COR-L47 (cell line): ENCODE results near the gene CLN5.
"Not testable (repeated sequence)": the region's sequence is repeated elsewhere in the genome, so short reads cannot be mapped to it uniquely, and the experiment has no call there.

Experiments used
- DNase-seq: peaks from one replicate; lab custom pipeline; 2025; lab: John Stamatoyannopoulos, UW

Gene CLN5

DNA sequence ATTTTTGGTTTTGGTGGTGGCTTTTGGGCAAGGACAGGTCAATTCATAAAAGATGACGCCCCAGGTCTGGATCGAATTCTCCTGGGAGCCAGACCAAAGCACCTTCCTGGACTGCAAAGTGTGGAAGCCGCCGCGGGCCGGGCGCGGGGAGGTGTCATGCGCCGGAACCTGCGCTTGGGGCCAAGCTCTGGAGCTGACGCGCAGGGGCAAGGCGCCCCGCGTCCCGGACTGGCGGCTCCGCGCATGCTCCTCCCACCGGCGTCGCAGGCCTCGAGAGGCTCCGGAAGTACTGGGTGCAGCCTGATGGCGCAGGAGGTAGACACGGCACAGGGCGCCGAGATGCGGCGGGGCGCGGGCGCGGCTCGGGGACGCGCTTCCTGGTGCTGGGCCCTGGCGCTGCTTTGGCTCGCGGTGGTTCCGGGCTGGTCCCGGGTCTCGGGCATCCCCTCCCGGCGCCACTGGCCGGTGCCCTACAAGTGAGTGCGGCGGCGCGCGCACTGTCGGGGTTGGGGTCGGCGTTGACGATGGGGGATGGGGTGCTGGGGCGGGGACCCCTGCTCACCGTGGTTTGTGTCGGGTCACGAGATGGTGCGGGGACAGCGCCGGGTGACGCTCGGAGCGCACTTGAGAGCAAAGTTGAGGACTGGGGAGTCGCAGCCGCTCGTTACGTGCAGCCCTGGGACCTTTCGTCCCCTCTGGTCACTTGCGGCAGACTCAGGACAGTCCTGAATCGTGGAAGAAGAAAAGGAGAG, at the start of gene CLN5:
Gene CLN5 (plus strand): TSS at position 286 of the 752 bp plus-strand sequence. CDS start 18 bp downstream, at position 304.
- peak; percentile 88 for DNase-seq

DNA sequence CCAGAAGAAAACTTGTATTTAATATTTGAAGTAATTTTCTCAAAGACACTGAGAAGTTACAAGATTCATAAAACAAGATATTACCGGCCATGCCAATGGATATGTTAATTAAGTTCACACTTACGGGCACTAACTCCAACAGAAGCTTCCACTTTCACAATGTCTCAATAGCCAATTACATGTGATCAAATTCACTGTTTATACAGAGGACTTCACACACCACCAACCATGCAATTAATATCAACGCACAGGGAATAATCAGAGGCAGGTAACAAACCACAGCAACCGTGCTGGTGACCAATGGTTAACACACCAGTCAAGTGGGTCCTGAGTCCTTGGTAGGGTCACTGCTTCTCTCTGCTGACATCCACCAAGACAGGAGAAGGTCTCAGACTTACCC, 49.5 kb upstream of the CLN5 start:
- no peak for DNase-seq

- no peak for DNase-seq
These were observed 48.2 kb upstream of the CLN5 start for GRCh38 chr13:76943646-76944045.

- no peak for DNase-seq
These were observed 47.4 kb upstream of the CLN5 start for GRCh38 chr13:76944456-76944855.

DNA sequence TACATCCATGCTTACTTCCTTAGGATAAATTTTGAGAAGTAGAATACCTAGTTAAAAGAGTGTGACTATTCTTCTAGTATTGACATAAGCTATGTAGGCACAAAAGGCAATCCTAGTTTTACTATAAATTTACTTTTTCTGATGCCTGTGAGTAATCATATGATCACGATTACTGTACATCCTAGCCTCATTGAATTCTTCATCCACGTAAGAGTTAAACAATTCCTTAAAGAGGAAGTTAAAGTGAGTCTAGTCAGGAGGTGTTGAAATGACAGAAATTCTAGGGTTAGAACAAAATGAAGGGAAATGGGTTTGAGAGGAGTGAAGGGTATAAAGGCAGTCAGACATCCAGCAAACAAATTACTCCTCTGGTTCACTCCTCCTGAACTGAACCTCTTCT, 43.7 kb upstream of the CLN5 start, which contains the start of gene ACOD1:
Gene ACOD1 (plus strand): TSS at position 363 of the 400 bp plus-strand sequence. CDS start 48 bp downstream, outside the sequence.
- no peak for DNase-seq

DNA sequence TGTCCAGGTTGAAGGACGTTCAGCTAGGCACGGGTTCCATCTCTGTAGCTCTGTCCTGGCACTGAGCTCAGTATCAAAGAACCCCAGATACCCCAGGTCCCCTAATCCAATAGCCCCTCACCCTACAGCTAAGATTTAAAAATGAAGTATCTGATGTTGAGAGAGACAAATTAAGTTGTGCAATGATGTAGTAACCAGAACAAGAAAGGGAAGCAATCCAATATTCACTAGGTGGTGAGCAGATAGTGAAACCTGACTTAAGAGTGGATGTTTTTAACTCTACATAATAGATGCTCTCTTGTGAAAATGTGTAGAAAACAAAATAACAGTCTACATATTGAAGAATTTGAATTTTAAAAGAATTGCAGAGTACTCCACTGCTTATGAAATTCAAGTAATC, 41.8 kb upstream of the CLN5 start:
- no peak for DNase-seq

DNA sequence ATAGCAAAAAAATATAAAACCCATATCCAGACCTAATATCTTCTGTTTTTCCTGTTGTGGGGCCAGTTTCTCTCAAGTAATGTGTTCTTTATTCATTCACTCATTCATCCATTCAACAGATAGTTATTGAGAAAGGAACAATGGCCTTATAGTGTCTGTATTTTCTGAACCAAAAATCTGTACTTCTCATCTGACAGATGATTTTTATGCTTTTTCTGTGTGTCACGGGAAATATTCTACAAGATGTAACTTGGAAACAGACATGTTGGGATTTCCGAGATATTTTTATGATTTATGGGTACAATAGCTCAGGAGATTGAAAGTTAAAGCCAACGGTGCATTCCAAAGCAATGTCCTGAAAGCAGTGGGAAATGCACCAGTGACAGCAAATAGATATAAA, 37.9 kb upstream of the CLN5 start:
- DNase-seq = no peak

DNA sequence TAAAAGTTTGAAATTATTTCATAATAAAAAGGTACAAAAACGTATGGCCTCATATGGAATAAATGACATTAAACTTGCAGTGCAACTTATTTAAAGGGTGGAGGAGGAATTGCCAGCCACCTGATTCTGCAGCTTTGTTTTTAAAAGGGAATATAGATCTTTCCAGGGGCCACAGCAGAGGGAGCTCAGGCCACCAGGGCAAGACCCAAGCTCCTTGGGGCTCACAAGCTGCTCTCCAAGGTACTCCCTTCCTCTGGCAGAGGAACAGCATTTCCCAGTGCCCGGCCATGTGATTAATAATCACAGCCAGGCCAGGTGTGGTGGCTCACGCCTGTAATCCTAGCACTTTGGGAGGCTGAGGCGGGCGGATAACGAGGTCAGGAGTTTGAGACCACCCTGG, 37.3 kb upstream of the CLN5 start:
- DNase-seq = no peak

GRCh38 chr13:76955193-76955592, 36.7 kb upstream of the CLN5 start:
- DNase-seq = no peak

DNA sequence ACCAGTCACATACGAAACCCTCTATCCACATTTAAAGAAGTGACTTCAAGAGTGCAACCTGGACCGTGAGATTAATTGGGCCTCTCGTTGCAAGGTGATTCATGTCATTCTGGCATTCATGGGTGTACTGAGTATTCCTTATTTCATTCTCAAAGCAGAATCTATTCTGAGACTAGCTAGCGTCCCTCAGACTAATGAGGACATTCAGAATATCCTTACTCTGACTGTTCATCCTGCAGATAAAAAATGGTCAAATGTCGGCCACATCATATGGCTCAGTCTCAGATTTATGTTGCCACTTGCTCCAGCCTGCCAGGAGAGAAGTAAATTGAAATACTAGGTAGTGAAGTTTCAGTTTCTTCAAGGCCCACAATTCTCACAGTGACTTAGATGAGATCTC, 36.2 kb upstream of the CLN5 start:
- no peak for DNase-seq

DNA sequence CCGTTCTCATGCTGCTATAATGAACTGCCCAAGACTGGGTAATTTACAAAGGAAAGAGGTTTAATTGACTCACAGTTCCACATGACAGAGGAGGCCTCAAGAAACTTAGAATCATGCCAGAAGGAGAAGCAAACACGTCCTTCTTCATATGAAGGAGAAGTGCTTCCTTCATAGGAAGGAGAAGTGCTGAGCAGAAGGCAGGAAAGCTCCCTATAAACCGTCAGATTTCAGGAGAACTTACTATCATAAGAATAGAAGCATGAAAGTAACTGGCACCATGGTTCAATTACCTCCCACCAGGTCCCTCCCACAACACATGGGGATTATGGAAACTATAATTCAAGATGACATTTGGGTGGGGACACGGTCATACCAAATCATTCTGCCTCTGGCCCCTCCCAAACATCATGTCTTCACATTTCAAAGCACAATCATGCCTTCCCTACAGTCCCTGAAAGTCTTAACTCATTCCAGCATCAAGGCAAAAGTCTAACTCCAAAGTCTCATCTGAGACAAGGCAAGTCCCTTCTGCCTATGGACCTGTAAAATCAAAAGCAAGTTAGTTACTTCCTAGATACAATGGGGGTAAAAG, 32.9 kb upstream of the CLN5 start:
- no peak for DNase-seq

GRCh38 chr13:76959734-76960133, 32.1 kb upstream of the CLN5 start:
- not testable (repeated sequence) for DNase-seq

GRCh38 chr13:76965759-76966421, 26.0 kb upstream of the CLN5 start:
- no peak for DNase-seq

DNA sequence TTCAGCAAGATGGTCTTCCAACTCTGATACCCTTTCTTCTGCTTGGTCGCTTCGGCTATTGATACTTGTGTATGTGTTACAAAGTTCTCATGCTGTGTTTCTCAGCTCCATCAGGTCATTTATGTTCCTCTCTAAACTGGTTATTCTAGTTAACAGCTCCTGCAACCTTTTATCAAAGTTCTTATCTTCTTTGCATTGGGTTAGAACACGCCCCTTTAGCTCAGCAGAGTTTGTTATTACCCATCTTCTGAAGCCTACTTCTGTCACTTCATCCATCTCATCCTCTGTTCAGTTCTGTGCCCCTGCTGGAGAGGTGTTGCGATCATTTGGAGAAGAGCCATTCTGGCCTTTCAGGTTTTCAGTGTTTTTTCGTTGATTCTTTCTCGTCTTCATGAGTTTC, 24.9 kb upstream of the CLN5 start:
- no peak for DNase-seq

GRCh38 chr13:76968041-76968440, 23.8 kb upstream of the CLN5 start:
- no peak for DNase-seq

DNA sequence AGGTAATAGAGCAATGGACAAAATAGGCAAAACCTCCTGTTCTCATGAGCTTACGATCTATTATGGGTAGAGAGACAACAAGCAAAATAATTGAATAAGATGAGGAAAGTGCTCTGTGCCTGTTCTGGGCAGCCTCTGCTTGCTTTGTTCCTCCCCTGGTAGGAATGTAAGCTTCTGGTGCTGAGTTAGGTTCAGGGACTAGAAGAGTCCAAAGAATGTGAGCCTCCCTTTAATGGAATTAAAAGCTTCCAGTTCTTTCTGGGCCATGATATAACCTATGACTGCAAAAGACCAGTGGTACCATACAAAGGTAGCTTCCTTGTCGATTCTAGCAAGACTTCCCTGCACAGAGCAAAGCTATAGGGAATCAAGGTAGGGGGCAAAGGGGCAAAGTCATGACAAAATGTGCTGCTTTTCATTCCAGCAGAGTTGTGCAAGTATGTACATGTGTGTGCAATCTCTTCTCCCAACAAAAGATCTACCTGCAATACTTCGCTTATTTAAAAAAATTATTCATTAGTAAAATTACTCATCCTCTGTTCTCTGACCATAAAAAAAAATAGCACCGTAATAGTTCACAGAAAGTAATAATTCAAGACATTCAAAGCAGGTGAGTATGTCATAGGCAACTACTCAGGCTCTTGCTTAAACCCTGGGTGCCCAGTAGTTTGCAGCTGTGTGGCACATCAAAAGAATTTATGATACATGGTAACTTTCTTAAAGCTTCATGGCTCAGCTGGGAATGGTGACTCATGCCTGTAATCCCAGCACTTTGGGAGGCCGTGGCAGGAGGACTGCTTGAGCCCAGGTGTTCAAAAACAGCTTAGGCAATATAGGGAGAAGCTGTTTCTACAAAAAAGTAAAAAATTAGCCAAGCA, 22.2 kb upstream of the CLN5 start:
- DNase-seq = no peak

GRCh38 chr13:76971215-76971614, 20.7 kb upstream of the CLN5 start:
- no peak for DNase-seq

DNA sequence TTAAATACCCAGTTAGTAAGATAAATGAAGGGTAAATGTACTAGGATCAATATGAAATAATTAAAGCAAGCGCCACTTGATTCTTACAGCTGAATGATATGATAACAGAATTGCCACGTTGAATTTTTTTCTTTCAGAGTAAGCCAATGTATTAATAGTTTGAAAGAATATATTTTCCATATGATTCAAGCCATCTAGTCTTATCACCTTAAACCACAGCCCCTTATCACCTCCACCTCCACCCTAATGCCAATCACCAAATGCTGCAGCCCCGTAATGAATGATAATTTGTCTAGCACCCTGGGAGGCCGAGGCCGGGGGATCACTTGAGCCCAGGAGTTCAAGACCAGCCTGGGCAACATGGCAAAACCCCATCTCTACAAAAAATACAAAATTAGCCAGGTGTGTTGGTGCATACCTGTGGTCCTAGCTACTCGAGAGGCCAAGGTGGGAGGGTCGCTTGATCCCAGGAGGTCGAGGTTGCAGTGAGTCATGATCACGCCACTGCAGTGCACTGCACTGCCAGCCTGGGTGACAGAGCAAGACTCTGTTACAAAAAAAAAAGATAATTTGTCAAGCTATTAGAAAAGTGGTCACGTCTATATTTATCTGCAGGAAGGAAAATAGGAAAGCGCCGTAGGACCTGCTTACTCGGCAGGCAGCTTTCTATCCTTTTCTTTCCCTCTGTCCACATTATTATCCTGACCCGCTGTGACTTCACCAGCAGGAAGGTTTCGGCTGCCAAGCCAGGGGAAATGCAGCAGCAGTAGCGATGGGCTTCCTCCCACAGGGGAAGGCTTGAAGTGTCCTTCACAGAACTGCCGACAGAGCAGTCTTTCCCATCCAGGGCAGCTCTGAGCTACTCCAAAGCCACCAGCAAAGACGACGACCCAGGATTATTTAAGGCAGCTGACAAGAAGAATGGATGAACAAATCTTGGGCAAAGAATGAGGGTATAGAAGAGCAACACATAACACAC, 19.7 kb upstream of the CLN5 start:
- no peak for DNase-seq

DNA sequence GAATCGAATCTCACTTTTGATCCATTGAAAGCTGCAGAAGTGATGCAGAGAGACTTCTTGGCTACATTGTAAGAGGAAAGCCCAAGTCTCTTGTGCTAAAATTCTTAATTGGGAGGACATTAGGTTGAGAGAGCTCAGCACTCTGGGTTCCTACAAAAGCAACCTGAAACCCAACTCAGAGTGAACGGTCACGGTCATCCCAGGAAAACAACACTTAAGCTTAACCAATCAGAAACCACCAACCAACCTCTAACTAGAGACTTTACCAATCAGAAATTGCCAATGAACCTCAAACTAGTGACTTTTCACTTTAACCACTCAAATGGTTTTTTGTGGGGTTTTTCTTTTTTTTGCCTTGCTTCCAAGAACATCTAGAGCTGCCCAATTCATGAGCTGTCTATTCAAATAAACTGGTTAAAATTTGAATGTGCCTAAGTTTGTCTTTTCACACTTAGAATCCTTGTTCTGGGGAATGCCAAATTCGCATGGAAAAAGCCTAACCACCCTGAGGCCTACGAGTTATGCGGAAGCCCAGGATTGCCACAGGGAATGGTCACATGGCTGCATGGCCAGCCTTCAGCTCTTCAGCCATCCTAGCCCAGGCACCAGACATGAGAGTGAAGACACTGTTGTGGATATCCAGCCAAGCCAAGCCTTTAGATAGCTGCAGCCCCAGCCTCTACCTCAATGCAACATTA, 17.8 kb upstream of the CLN5 start:
- DNase-seq = no peak

GRCh38 chr13:76974618-76974975, 17.3 kb upstream of the CLN5 start:
- DNase-seq = no peak
